Stimulated activated naive CD8-positive, alpha-beta T cell treated with anti-CD3 and anti-CD28 coated beads, Interleukin-15, amount 100 ng/mL, for 72 hours (primary cell): ENCODE measurements around the gene GPRIN1.

Experiments
- ATAC-seq: fragments of 150-1000 bp; cut with Tn5 transposase; 2 replicates; pipeline ENCODE4 v1.10.0; 2021; ENCODE audit warnings: mild to moderate bottlenecking, moderate library complexity
- DNase-seq, 2 donors: peaks; one replicate each; pipeline ENCODE4 v3.0.0; 2021 to 2022
- H3K27ac Mint-ChIP-seq, 2 donors: one replicate each; pipeline ENCODE4 v1.8.0; 2022; ENCODE audit warnings: mild to moderate bottlenecking in 2 of 2, mixed read lengths in 2 of 2, moderate library complexity in 2 of 2
- H3K27me3 Mint-ChIP-seq: one replicate; pipeline ENCODE4 v1.8.0; 2022; ENCODE audit warnings: mixed read lengths
- H3K4me1 Mint-ChIP-seq: one replicate; pipeline ENCODE4 v1.8.0; 2022; ENCODE audit warnings: mild to moderate bottlenecking, mixed read lengths
- H3K4me3 Mint-ChIP-seq, 2 donors: one replicate each; pipeline ENCODE4 v1.8.0; 2022; ENCODE audit warnings: mild to moderate bottlenecking in 2 of 2, mixed read lengths in 2 of 2, moderate library complexity in 1 of 2
- H3K9me3 Mint-ChIP-seq, 2 donors: one replicate each; pipeline ENCODE4 v1.8.0; 2022; ENCODE audit warnings: mixed read lengths in 2 of 2

Gene GPRIN1

DNA sequence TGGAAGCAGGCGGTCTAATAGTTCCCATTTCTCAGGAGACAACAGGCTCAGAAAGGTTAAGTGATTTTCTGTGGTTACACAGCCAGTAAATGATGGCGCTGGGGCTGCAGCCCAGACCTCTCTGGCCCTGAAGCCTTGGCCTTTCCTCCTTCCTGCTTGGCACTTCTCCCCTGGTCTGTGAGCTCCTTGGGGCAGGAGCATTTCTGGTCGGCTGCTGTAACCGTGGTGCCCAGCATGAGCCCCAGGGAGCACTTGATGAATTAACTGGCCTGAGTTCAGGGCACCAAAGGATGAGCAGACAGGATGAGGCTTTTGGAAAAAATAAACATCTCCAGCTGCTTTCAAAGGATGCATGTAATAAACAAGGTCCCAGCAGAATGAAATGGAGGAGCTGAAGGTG, 30.6 kb downstream of the GPRIN1 start:
- ATAC-seq (no peak), DNase-seq (no peak)
- Mint-ChIP-seq H3K27me3 (no peaks in the 10 kb centered on the region), H3K4me1 (peaks cover 11% of the 10 kb centered on the region), H3K9me3 (no peaks in the 10 kb centered on the region), H3K4me3 (no peak overlapping the region), H3K27ac (no peak overlapping the region)

DNA sequence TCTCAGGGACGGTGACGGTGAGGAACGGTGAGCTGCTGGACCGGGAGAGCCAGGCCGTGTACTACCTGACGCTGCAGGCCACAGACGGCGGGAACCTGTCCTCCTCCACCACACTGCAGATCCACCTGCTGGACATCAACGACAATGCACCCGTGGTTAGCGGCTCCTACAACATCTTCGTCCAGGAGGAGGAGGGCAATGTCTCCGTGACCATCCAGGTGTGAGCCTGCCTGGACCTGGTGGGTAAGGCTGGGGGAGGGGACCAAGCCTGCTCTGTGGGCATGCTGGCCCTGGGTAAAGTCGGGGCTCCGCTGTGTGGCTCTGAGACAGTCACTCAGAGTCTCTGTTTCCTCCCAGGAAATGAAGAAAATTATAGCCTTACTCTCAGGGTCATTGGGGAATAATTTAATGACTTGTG, 31.6 kb downstream of the GPRIN1 start:
- Mint-ChIP-seq H3K4me1 (peaks cover 18% of the 10 kb centered on the region), H3K27me3 (no peaks in the 10 kb centered on the region), H3K27ac (no peak overlapping the region), H3K4me3 (no peak overlapping the region), H3K9me3 (no peaks in the 10 kb centered on the region)
- DNase-seq (peak in 1 of 2 donors; percentile 29), ATAC-seq (no peak)

DNA sequence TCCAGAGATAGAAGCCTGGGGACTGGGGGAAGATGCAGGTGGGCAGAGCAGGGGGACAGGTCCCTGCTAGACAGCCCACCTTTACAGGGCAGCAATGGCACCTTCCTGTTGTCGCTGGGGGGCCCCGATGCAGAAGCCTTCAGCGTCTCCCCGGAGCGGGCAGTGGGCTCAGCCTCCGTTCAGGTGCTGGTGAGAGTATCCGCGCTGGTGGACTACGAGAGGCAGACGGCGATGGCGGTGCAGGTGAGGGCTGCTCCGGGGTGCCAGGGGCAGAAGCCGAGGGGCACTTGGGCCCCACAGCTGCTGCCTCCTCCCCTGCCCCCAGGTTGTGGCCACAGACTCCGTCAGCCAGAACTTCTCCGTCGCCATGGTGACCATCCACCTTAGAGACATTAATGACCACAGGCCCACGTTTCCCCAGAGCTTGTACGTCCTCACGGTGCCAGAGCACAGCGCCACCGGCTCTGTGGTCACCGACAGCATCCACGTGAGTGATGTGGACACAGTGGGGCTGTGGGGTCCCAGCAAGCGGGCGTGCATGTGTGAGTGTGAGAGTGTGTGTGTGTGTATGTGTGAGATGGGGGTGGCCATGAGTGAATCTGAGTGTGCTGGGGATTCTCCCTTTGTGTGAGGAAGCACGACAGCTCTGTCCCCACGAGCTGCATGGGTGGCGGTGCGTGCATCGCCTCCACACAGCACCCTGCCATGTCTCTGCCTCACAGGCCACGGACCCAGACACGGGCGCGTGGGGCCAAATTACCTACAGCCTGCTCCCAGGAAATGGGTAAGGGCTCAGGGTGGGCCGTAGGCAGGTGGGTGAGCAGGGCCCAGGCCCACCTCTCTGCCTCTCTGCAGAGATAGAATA, 32.4 kb downstream of the GPRIN1 start:
- Mint-ChIP-seq H3K4me3 (no peak overlapping the region), H3K4me1 (peaks cover 18% of the 10 kb centered on the region), H3K27me3 (no peaks in the 10 kb centered on the region), H3K9me3 (no peaks in the 10 kb centered on the region), H3K27ac (no peak overlapping the region)
- no peak for DNase-seq
- no peak for ATAC-seq

DNA sequence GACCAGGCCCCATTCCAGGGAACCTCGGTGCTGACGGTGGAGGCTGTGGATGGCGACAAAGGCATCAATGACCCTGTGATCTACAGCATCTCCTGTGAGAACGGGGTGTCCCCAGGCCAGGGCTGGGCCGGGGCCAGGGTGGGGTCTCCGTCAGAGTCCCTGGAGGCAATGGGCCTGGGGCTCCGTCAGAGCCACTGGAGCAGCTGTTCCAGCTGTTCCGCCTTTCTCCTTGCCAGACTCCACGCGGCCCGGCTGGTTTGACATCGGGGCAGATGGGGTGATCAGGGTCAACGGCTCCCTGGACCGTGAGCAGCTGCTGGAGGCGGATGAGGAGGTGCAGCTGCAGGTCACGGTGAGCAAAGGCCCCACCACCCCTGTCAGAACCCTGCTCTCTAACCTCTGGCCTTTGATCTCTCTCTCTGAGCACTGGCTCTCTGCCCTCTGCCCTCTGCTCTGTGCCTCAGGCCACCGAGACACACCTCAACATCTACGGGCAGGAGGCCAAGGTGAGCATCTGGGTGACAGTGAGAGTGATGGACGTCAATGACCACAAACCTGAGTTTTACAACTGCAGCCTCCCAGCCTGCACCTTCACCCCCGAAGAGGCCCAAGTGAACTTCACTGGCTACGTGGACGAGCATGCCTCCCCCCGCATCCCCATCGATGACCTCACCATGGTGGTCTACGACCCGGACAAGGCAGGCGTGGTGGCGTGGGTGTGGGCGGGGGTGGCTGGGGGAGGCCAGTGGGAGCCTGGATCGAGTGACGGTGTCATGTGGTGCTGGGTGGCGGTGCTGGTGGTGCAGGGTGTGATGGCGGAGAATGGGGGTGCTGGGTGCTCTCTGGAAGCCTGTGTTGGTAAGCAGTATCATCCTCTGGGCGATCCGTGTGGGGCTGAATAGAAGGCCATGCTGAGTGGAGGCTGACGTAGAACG, 34.2 kb downstream of the GPRIN1 start:
- DNase-seq: no peak
- H3K4me1 Mint-ChIP-seq: peaks cover 18% of the 10 kb centered on the region
- no peak for ATAC-seq
- peak overlapping the region in 1 of 2 donors; percentile 33 for H3K27ac Mint-ChIP-seq
- no peaks in the 10 kb centered on the region for H3K9me3 Mint-ChIP-seq
- peaks cover 7% of the 10 kb centered on the region for H3K27me3 Mint-ChIP-seq
- H3K4me3 Mint-ChIP-seq: no peak overlapping the region

DNA sequence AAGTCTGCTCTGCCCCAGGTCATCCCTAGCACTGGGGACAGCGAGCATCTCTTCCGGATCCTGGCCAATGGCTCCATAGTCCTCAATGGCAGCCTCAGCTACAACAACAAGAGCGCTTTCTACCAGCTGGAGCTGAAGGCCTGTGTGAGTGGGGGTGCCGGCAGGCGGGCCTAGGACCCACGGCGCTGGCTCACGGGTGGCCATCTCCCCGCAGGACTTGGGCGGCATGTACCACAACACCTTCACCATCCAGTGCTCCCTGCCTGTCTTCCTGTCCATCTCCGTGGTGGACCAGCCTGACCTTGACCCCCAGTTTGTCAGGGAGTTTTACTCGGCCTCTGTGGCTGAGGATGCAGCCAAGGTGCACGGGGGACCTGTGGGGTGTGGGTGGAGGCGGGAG, 34.9 kb downstream of the GPRIN1 start:
- ATAC-seq: no peak
- peaks cover 7% of the 10 kb centered on the region for H3K27me3 Mint-ChIP-seq
- H3K27ac Mint-ChIP-seq: no peak overlapping the region
- H3K4me3 Mint-ChIP-seq: no peak overlapping the region
- no peaks in the 10 kb centered on the region for H3K9me3 Mint-ChIP-seq
- DNase-seq: no peak
- peaks cover 18% of the 10 kb centered on the region for H3K4me1 Mint-ChIP-seq

DNA sequence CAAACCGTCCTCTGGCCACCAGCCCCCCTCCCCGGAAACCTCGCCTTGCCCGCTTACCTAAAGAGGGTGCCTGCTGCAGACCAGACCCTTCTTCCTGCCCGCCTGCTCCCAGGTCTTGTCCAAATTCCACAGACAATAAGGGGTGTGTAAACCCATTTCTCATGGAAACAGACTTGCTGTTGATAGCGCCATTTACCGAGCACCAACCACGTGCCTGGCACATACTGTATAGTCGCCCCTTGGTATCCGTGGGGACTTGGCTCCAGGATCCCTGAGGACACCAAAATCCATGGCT, 35.7 kb downstream of the GPRIN1 start:
- peaks cover 18% of the 10 kb centered on the region for H3K4me1 Mint-ChIP-seq

DNA sequence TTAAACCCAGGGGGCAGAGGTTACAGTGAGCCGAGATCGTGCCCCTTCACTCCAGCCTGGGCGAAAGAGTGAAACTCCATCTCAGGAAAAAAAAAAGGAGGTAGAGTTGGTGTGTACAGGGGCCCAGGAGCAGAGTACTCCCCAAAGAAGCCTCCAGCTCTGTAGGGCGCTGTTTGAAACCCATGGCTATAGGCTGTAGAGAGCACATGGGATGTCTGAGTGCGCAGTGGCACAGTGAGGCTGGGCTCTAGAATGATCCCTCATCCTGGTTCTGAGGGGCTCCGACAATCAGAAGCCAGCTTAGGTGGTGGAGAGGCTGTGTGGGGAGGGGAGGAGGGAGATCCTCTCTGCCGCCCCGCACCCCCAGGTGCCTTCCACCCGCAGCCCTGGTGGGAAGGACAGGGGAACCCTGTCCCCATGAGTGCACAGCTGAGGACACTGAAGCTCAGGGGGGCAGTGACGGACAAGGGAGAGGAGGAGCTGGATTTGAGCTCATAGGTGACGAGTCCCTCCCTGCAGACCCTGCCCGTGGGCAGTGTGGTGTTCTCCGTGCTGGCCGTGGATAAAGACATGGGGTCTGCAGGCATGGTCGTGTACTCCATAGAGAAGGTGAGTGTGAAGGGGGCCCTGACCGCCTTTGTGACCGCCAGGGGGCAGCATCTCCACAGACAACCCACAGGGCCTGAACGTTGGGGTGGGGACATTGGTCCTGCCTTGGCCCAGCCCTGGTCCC, 36.2 kb downstream of the GPRIN1 start:
- H3K27ac Mint-ChIP-seq: no peak overlapping the region
- H3K9me3 Mint-ChIP-seq: no peaks in the 10 kb centered on the region
- H3K4me1 Mint-ChIP-seq: peaks cover 18% of the 10 kb centered on the region
- no peak overlapping the region for H3K4me3 Mint-ChIP-seq
- peak; percentile 90 for ATAC-seq
- peaks cover 7% of the 10 kb centered on the region for H3K27me3 Mint-ChIP-seq
- peak; percentile 73 to 74 for DNase-seq

More for the DNA sequence above, 35.7 kb downstream of the GPRIN1 start:
- H3K4me3 Mint-ChIP-seq: no peak overlapping the region
- no peaks in the 10 kb centered on the region for H3K9me3 Mint-ChIP-seq
- DNase-seq (no peak), ATAC-seq (no peak)
- H3K27me3 Mint-ChIP-seq: peaks cover 7% of the 10 kb centered on the region
- H3K27ac Mint-ChIP-seq: no peak overlapping the region

DNA sequence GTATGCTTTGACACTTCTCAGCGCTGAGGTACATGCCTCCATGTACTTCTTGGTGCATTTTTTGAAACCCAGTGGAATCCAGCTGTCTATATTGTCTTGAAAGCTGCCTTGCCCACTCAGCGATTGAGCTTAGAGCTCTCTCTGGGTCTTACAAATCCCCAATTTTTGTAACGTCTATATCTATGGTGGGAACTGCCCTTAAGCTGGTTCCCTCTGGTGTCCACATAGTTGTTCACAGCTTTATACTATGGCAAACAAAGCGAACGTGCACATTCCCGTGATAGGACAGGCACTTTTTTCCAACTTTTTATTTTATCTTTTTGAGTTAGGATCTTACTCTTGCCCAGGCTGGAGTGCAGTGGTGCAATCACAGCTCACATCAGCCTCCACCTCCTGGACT, 39.9 kb downstream of the GPRIN1 start:
- Mint-ChIP-seq H3K27me3 (peaks cover 7% of the 10 kb centered on the region), H3K27ac (no peak overlapping the region), H3K9me3 (no peaks in the 10 kb centered on the region), H3K4me1 (peaks cover 8% of the 10 kb centered on the region), H3K4me3 (no peak overlapping the region)
- DNase-seq (no peak), ATAC-seq (no peak)

DNA sequence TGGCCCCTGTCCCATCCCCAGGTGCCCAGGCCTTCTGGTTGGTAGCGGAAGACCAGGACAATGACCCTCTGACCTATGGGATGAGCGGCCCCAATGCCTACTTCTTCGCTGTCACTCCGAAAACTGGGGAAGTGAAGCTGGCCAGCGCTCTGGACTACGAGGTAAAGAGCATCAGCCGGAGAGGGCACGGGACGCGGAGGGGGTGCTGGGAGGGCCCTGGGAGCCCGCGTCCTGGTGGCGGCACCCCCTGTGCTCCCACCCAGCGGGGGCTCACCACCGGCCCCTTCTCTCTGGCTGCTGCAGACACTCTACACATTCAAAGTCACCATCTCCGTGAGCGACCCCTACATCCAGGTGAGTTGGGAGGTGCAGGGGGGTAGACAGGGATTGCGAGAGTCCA, 41.3 kb downstream of the GPRIN1 start:
- Mint-ChIP-seq H3K4me3 (no peak overlapping the region), H3K4me1 (peaks cover 2% of the 10 kb centered on the region), H3K27ac (no peak overlapping the region), H3K9me3 (no peaks in the 10 kb centered on the region), H3K27me3 (peaks cover 7% of the 10 kb centered on the region)
- ATAC-seq: no peak
- no peak for DNase-seq

DNA sequence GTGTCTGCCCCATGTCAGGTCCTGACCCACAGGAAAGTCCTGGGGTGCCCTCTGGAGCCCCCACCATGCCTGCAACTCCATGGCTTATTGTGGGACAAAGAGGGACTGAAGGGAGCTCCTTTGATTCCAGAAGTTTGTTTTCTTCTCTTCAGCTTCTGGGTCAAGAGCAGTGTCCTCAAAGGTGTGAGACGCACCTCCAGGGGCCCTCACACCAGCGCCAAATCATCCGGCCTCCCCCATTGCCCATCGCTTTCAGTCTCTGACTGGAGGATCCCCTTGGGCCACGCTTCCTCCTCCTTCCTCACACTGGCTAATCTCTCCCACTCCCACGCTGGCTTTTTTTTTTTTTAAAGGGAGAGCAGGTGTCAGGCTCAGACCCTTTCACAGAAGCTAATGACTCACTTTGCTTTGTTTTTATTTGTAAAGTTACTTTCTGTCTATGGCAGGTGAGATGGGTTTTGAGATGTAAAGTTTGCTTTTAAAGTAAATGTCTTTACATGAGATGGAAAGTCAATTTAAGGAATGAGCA, 44.1 kb downstream of the GPRIN1 start:
- ATAC-seq: no peak
- Mint-ChIP-seq H3K4me3 (no peak overlapping the region), H3K27me3 (peaks cover under 1% of the 10 kb centered on the region), H3K9me3 (no peaks in the 10 kb centered on the region), H3K4me1 (peaks cover 19% of the 10 kb centered on the region), H3K27ac (no peak overlapping the region)
- DNase-seq: no peak

DNA sequence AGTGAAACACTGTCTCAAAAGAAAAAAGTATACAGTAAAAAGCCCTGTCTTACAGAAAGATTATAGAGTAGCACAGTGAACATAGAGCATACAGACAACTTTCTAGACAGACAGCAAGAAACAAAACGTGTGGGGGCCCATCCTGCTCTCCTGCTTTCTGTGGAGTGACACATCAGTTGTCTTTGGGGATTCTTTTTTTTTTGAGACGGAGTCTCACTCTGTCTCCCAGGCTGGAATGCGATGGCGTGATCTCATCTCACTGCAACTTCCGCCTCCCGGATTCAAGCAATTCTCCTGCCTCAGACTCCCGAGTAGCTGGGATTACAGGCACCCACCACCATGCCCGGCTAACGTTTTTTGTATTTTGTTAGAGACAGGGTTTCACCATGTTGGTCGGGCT, 46.0 kb downstream of the GPRIN1 start:
- H3K4me1 Mint-ChIP-seq: peaks cover 37% of the 10 kb centered on the region
- no peak overlapping the region for H3K27ac Mint-ChIP-seq
- H3K4me3 Mint-ChIP-seq: no peak overlapping the region
- ATAC-seq: no peak
- H3K9me3 Mint-ChIP-seq: no peaks in the 10 kb centered on the region
- no peak for DNase-seq
- H3K27me3 Mint-ChIP-seq: no peaks in the 10 kb centered on the region

DNA sequence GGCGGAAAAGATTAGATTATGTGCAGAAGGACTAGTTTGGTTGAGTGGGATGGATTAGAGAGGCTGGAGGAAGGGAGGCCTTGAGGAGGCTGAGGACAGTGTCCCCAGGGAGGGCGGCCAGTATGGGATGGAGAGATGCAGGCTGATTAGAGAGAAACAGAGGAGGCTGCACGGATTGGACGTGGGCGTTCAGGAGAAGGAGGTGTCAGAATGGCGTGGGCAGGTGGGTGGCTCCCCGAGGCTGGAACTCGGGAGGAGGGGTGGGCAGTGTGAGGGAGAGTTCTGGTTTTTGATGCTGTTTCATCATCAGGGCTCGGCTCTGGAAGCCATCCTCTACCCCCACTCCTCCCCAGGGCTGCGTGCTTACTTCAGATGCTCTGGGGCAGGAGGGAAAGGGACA, 47.8 kb downstream of the GPRIN1 start:
- H3K9me3 Mint-ChIP-seq: no peaks in the 10 kb centered on the region
- H3K27ac Mint-ChIP-seq: peak overlapping the region in 1 of 2 donors; percentile 77
- no peak for DNase-seq
- H3K4me3 Mint-ChIP-seq: no peak overlapping the region
- H3K27me3 Mint-ChIP-seq: no peaks in the 10 kb centered on the region
- no peak for ATAC-seq
- peaks cover 37% of the 10 kb centered on the region for H3K4me1 Mint-ChIP-seq

DNA sequence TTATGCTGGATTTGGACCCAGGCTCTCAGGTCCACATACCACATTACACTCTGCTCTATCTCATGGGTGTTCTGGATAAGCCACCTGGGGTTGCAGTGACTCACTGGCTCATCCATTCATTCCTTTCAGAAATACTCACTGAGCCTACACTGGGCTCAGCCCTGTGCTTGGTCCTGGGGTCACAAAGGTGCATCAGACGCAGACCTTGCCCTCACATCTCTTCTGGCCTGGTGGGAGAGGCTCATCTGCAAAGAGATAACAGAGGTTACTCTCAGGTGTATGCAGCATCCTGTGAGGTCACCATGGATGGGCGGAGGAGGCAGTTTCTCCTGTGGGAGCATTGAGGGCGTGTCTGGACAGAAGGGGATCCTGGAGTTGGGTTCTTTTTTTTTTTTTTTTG, 48.7 kb downstream of the GPRIN1 start:
- H3K4me1 Mint-ChIP-seq: peaks cover 46% of the 10 kb centered on the region
- no peaks in the 10 kb centered on the region for H3K27me3 Mint-ChIP-seq
- DNase-seq (no peak), ATAC-seq (no peak)
- no peak overlapping the region for H3K4me3 Mint-ChIP-seq
- no peaks in the 10 kb centered on the region for H3K9me3 Mint-ChIP-seq
- H3K27ac Mint-ChIP-seq: no peak overlapping the region

DNA sequence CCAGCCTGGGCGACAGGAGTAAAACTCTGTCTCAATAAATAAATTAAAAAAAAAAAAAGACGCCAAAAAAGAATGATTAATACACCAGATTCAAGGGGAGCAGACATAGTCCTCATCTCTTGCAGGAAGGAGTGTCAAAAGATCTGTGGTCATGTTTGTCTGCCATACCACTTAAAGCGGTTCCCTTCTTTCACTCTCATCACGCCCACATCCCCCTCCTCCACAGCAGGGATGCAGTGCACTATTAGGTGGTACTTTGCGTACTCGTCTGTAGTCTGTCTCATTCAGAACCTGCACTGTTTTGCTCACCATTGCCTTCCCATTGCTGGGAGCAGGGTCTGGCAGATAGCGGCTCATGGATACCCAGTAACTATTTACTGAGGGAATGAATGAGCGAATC, 49.6 kb downstream of the GPRIN1 start:
- ATAC-seq (peak; percentile 90), DNase-seq (peak; percentile 42 to 61)
- H3K9me3 Mint-ChIP-seq: no peaks in the 10 kb centered on the region
- peak overlapping the region in 1 of 2 donors; percentile 39 for H3K4me3 Mint-ChIP-seq
- peak overlapping the region in 1 of 2 donors; percentile 23 for H3K27ac Mint-ChIP-seq
- no peaks in the 10 kb centered on the region for H3K27me3 Mint-ChIP-seq
- H3K4me1 Mint-ChIP-seq: peaks cover 55% of the 10 kb centered on the region

DNA sequence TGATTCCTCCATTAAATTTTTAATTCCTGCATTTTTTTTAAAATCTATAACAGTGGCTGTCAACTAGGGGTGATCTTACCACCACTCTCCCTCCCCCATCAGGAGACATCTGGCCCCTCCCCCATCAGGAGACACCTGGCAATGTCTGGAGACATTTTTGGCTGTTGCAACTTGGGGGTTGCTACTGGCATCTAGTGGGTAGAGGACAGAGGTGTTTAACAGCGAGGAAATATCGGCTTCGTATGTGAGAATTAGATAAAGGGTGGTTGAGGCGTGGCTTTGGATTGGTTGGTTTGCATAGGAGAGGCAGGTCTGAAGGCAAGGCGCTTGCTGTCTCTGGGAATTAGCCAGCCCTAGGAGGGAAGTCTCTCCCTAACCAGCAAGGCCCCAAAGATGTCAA, 50.3 kb downstream of the GPRIN1 start:
- Mint-ChIP-seq H3K4me3 (peak overlapping the region in 1 of 2 donors; percentile 32), H3K27me3 (no peaks in the 10 kb centered on the region), H3K9me3 (no peaks in the 10 kb centered on the region), H3K4me1 (peaks cover 62% of the 10 kb centered on the region), H3K27ac (no peak overlapping the region)
- peak; percentile 38 for ATAC-seq
- no peak for DNase-seq
